GM19468 (cell line): ENCODE data around the gene USP17L10.
"Not testable (repeated sequence)": the region's sequence is repeated elsewhere in the genome, so short reads cannot be mapped to it uniquely, and the experiment has no call there.

Experiments used
- ATAC-seq: cut with Tn5 transposase; IDR thresholded peaks from one replicate; pipeline ENCODE4 v1.9.1; 2021; ENCODE audit warnings: mild to moderate bottlenecking, moderate library complexity, moderate number of reproducible peaks; ENCODE audit not compliant: unreplicated experiment; ENCODE audit errors: extremely low read depth

Gene USP17L10, protein sequence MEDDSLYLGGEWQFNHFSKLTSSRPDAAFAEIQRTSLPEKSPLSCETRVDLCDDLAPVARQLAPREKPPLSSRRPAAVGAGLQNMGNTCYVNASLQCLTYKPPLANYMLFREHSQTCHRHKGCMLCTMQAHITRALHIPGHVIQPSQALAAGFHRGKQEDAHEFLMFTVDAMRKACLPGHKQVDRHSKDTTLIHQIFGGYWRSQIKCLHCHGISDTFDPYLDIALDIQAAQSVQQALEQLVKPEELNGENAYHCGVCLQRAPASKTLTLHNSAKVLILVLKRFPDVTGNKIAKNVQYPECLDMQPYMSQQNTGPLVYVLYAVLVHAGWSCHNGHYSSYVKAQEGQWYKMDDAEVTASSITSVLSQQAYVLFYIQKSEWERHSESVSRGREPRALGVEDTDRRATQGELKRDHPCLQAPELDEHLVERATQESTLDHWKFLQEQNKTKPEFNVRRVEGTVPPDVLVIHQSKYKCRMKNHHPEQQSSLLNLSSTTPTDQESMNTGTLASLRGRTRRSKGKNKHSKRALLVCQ

DNA sequence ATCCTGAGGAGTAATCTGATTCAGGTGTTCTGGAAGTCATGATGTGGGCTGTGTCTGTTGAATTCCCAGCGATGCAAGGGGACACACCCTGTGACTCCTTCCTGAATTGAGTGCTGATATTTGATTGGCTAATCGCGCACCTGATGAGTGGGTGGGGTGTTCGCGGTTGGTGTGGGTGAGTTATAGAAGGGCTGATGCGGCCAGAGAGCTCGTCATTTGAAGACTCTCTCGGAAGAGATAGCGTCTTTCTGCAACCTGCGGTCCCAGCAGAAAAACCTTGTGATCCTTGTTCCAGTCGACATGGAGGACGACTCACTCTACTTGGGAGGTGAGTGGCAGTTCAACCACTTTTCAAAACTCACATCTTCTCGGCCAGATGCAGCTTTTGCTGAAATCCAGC lies at the start of gene USP17L10:
Gene USP17L10 (plus strand): TSS at position 301 of the 400 bp plus-strand sequence. CDS start 0 bp downstream, at position 301.
- not testable (repeated sequence) for ATAC-seq

DNA sequence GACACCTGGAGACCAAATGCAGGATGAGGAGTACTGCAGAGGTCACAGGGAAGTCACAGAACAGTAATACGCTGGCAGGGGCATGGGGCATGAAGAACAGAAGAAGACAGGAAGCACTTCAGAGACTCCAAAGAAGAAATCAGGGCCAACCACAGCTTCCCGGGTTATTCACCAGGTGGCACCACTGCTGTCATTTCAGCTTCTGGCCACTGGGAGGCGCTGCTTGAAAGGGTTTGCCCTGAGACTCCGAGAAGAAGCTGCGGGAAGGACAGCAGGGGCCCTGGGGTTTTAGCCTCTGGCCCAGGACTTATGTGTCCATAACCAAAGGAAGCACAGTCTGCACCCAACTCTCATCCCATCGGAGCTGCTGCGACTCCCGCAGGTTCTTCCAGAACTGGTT lies 44.5 kb upstream of the USP17L10 start:
- not testable (repeated sequence) for ATAC-seq

DNA sequence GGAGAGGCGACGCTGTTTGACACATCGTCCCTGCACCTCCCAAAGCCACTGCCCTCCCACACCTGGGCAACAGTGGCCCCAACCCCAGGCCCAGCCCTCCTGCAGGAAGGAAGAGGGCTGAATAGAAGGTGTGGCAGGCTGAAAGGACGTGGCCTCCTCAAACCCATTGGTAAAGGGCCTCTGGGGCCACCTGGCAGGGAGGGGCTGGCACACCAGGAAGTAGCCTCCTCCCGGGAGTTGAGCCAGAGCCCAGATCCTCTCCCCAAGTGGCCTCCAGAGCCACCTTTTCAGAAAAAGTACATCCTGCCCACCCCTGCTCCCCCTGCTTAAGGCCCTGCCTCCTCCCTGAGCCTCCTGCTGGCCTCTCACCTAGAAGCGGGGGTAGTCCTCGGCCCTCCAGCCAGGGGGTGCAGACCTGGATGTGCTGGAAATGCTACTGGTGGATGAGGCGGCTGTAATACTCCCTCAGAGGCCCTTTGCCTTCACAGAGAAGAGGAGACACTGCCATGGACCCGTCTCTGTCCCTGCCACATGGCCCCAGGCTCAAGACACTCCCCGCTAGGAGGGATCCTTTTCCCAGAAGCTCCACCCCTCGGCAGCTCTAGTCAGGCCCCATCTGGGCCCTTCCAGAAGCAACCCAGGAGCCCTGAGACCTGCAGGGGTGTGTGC lies 40.5 kb upstream of the USP17L10 start, which contains the start of gene FAM90A26:
Gene FAM90A26 (plus strand): TSS at position 619 of the 669 bp plus-strand sequence. CDS start 2,764 bp downstream, outside the sequence.
- not testable (repeated sequence) for ATAC-seq

GRCh38 chr4:9214701-9215100 lies 4.2 kb downstream of the USP17L10 start:
- not testable (repeated sequence) for ATAC-seq

GRCh38 chr4:9215105-9215504 lies 4.6 kb downstream of the USP17L10 start, which contains the start of gene USP17L11:
USP17L11 (plus strand) TSS chr4:9215405; CDS start chr4:9215405, 0 bp downstream.
- not testable (repeated sequence) for ATAC-seq

GRCh38 chr4:9219852-9220251 lies 9.4 kb downstream of the USP17L10 start, which contains the start of gene USP17L12:
USP17L12 (plus strand) TSS chr4:9220152; CDS start chr4:9220152, 0 bp downstream.
- not testable (repeated sequence) for ATAC-seq

DNA sequence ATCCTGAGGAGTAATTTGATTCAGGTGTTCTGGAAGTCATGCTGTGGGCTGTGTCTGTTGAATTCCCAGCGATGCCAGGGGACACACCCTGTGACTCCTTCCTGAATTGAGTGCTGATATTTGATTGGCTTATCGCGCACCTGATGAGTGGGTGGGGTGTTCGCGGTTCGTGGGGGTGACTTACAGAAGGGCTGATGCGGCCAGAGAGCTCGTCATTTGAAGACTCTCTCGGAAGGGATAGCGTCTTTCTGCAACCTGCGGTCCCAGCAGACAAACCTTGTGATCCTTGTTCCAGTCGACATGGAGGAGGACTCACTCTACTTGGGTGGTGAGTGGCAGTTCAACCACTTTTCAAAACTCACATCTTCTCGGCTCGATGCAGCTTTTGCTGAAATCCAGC lies 14.1 kb downstream of the USP17L10 start, which contains the start of gene USP17L13:
Gene USP17L13 (plus strand): TSS at position 301 of the 400 bp plus-strand sequence. CDS start 0 bp downstream, at position 301.
- not testable (repeated sequence) for ATAC-seq

GRCh38 chr4:9230249-9230648 lies 19.8 kb downstream of the USP17L10 start:
- not testable (repeated sequence) for ATAC-seq

DNA sequence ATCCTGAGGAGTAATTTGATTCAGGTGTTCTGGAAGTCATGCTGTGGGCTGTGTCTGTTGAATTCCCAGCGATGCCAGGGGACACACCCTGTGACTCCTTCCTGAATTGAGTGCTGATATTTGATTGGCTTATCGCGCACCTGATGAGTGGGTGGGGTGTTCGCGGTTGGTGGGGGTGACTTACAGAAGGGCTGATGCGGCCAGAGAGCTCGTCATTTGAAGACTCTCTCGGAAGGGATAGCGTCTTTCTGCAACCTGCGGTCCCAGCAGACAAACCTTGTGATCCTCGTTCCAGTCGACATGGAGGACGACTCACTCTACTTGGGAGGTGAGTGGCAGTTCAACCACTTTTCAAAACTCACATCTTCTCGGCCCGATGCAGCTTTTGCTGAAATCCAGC lies 23.6 kb downstream of the USP17L10 start, which contains the start of gene USP17L15:
Gene USP17L15 (plus strand): TSS at position 301 of the 400 bp plus-strand sequence. CDS start 0 bp downstream, at position 301.
- ATAC-seq, result not testable (repeated sequence)

GRCh38 chr4:9238461-9238860 lies 28.0 kb downstream of the USP17L10 start:
- not testable (repeated sequence) for ATAC-seq

- ATAC-seq, result not testable (repeated sequence)
These were observed 33.1 kb downstream of the USP17L10 start, which contains the start of gene USP17L17 for GRCh38 chr4:9243579-9243978. USP17L17 (plus strand) TSS chr4:9243879; CDS start chr4:9243879, 0 bp downstream.

DNA sequence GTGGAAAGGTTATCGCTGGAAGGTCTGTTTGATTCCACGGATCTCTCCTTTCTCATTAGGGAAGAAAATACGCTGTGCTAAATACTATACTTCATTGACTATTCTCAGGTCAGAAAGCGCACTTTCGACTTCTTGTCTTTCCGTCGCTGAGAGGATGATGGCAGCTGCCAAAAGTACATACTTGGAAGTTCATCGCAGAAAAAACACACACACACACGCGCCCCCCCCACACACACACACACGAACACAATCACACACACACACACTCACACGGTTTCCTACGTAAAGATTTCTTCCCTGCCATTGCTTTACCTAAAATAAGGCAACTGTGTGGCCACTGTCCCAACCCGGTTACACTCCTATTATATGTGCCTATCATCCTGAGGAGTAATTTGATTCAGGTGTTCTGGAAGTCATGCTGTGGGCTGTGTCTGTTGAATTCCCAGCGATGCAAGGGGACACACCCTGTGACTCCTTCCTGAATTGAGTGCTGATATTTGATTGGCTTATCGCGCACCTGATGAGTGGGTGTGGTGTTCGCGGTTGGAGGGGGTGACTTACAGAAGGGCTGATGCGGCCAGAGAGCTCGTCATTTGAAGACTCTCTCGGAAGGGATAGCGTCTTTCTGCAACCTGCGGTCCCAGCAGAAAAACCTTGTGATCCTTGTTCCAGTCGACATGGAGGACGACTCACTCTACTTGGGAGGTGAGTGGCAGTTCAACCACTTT lies 37.7 kb downstream of the USP17L10 start, which contains the start of gene USP17L18:
Gene USP17L18 (plus strand): TSS at position 678 of the 728 bp plus-strand sequence. CDS start 0 bp downstream, at position 678.
- not testable (repeated sequence) for ATAC-seq

DNA sequence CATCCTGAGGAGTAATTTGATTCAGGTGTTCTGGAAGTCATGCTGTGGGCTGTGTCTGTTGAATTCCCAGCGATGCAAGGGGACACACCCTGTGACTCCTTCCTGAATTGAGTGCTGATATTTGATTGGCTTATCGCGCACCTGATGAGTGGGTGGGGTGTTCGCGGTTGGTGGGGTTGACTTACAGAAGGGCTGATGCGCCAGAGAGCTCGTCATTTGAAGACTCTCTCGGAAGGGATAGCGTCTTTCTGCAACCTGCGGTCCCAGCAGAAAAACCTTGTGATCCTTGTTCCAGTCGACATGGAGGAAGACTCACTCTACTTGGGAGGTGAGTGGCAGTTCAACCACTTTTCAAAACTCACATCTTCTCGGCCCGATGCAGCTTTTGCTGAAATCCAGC lies 42.6 kb downstream of the USP17L10 start, which contains the start of gene USP17L19:
Gene USP17L19 (plus strand): TSS at position 301 of the 400 bp plus-strand sequence. CDS start 0 bp downstream, at position 301.
- not testable (repeated sequence) for ATAC-seq

DNA sequence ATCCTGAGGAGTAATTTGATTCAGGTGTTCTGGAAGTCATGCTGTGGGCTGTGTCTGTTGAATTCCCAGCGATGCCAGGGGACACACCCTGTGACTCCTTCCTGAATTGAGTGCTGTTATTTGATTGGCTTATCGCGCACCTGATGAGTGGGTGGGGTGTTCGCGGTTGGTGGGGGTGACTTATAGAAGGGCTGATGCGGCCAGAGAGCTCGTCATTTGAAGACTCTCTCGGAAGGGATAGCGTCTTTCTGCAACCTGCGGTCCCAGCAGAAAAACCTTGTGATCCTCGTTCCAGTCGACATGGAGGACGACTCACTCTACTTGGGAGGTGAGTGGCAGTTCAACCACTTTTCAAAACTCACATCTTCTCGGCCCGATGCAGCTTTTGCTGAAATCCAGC lies 47.4 kb downstream of the USP17L10 start, which contains the start of gene USP17L20:
Gene USP17L20 (plus strand): TSS at position 301 of the 400 bp plus-strand sequence. CDS start 0 bp downstream, at position 301.
- not testable (repeated sequence) for ATAC-seq
